Measurements from ENCODE around the gene CREB3L2. TPM values are rescaled to one million over a fixed set of nuclear protein-coding genes. Genes with fewer than 3 reads are reported as not detected.

Gene CREB3L2
- total RNA-seq, 2 experiments from 2014 or later: 22.7 to 79.0 TPM

GRCh38 chr7:137985253-137985896 lies 16.5 kb downstream of the CREB3L2 start:
- no peak for TF ChIP-seq CTCF (conservative IDR thresholded peaks at IDR 0.05; ENCODE audit: low read length)
- TF ChIP-seq EZH2phosphoT487 (IDR thresholded peaks at IDR 0.05; ENCODE audit: borderline replicate concordance, low read depth, low read length): no peak
- ChIA-PET CTCF (ENCODE audit: unreplicated experiment) (interaction anchor here (1.0 to 1.5 kb wide), 4 partner anchors 16 to 84 kb away, joined by 3 to 8 read pairs (median 4); partner anchors contain the start of gene CREB3L2), POLR2A (interaction anchor here (0.9 to 3.4 kb wide), 9 partner anchors 9 to 75 kb away, joined by 3 to 36 read pairs (median 11); partner anchors contain the start of gene CREB3L2)
- H3K4me2 ChIP-seq (ENCODE audit: low read length): peak overlapping the region; percentile 78
- H3K79me2 ChIP-seq (ENCODE audit: insufficient read depth, low read depth, low read length): peaks cover 68% of the 10 kb centered on the region
- H3K36me3 ChIP-seq (ENCODE audit: insufficient read depth, low read length): peaks cover 43% of the 10 kb centered on the region
- peak overlapping the region; percentile 52 for H3K4me3 ChIP-seq (ENCODE audit: low read depth, low read length, poor library complexity, severe bottlenecking)
- H3K4me1 ChIP-seq (ENCODE audit: insufficient read depth, low read length, poor library complexity, severe bottlenecking): peaks cover 92% of the 10 kb centered on the region
- no peaks in the 10 kb centered on the region for H3K9me2 ChIP-seq (ENCODE audit: insufficient read depth, low read length)
- peaks cover 27% of the 10 kb centered on the region for H3K9me3 ChIP-seq (ENCODE audit: low read length)
- peak; percentile 90 for DNase-seq (ENCODE audit: low spot score)
- TSS peak; percentile 27 for BruUV-seq (replicated peaks)
- intact Hi-C loops (cut with micrococcal nuclease; ENCODE audit: unreplicated experiment): loop anchor here (5.0 kb wide), 4 partner anchors 482 to 1628 kb away; partner anchors contain the start of genes FMC1 and ZC3HAV1
- H3K27ac ChIP-seq (ENCODE audit: low read depth, low read length, poor library complexity, severe bottlenecking): peak overlapping the region; percentile 100
- H4K20me1 ChIP-seq (ENCODE audit: insufficient read depth, low read length): no peaks in the 10 kb centered on the region
- H2AFZ ChIP-seq (ENCODE audit: low read length): peak overlapping the region; percentile 27; the same call in 1 of the 2 replicates

GRCh38 chr7:137984181-137985041 lies 17.5 kb downstream of the CREB3L2 start:
- Histone ChIP-seq H3K4me1 (ENCODE audit: insufficient read depth, low read length, poor library complexity, severe bottlenecking) (peaks cover 84% of the 10 kb centered on the region), H3K9me2 (ENCODE audit: insufficient read depth, low read length) (no peaks in the 10 kb centered on the region), H3K27ac (ENCODE audit: low read depth, low read length, poor library complexity, severe bottlenecking) (peak overlapping the region; percentile 100), H3K4me3 (ENCODE audit: low read depth, low read length, poor library complexity, severe bottlenecking) (peak overlapping the region; percentile 52), H3K79me2 (ENCODE audit: insufficient read depth, low read depth, low read length) (peaks cover 60% of the 10 kb centered on the region), H3K36me3 (ENCODE audit: insufficient read depth, low read length) (peaks cover 50% of the 10 kb centered on the region), H3K4me2 (ENCODE audit: low read length) (peak overlapping the region; percentile 78), H3K9me3 (ENCODE audit: low read length) (peaks cover 27% of the 10 kb centered on the region), H4K20me1 (ENCODE audit: insufficient read depth, low read length) (no peaks in the 10 kb centered on the region), H2AFZ (ENCODE audit: low read length) (no peak overlapping the region)
- intact Hi-C loops (cut with micrococcal nuclease; ENCODE audit: unreplicated experiment): loop anchor here (5.0 kb wide), 4 partner anchors 483 to 1627 kb away; partner anchors contain the start of genes FMC1 and ZC3HAV1
- DNase-seq (ENCODE audit: low spot score): no peak
- ChIA-PET POLR2A (interaction anchor here (0.9 to 1.8 kb wide), 12 partner anchors 10 to 74 kb away, joined by 3 to 27 read pairs (median 4); partner anchors contain the start of gene CREB3L2), CTCF (ENCODE audit: unreplicated experiment) (interaction anchor here (1.0 to 1.5 kb wide), 4 partner anchors 17 to 83 kb away, joined by 3 to 8 read pairs (median 4); partner anchors contain the start of gene CREB3L2)
- BruUV-seq (replicated peaks): no TSS peak
- TF ChIP-seq CTCF (conservative IDR thresholded peaks at IDR 0.05; ENCODE audit: low read length) (no peak), EZH2phosphoT487 (IDR thresholded peaks at IDR 0.05; ENCODE audit: borderline replicate concordance, low read depth, low read length) (no peak)

All from OCI-LY7 (cell line).